Lung (tissue), 12 donors: ENCODE data around the gene RYK. TPM values are rescaled to one million over a fixed set of nuclear protein-coding genes. Genes with fewer than 3 reads are reported as not detected.

Source experiments
- ATAC-seq: fragments of 200-7000 bp; cut with Tn5 transposase; one replicate; pipeline ENCODE4 v1.9.1; 2020; ENCODE audit warnings: moderate number of reproducible peaks; ENCODE audit not compliant: insufficient read depth, low FRiP score
- DNase-seq, 3 donors: peaks; one replicate each; pipeline ENCODE4 v3.0.0-alpha.2; 2013 to 2017
- H3K27ac ChIP-seq, 2 donors: one replicate each; pipeline ENCODE4 v1.5.1; 2013; ENCODE audit warnings: mild to moderate bottlenecking in 2 of 2, moderate library complexity in 2 of 2, control low read depth in 1 of 2, inconsistent platforms in 1 of 2, low read depth in 1 of 2, low read length in 1 of 2
- H3K27me3 ChIP-seq, 3 donors: one replicate each; pipeline ENCODE4 v1.5.1; 2013; ENCODE audit warnings: low read length in 2 of 3; ENCODE audit not compliant: control insufficient read depth in 3 of 3, insufficient read depth in 3 of 3
- H3K36me3 ChIP-seq, 4 donors: one replicate each; pipeline ENCODE4 v1.5.1; 2013; ENCODE audit warnings: low read length in 4 of 4, mild to moderate bottlenecking in 1 of 4, moderate library complexity in 1 of 4; ENCODE audit not compliant: control insufficient read depth in 4 of 4, insufficient read depth in 4 of 4
- H3K4me1 ChIP-seq, 5 donors: one replicate each; pipeline ENCODE4 v1.5.1; 2013; ENCODE audit warnings: low read length in 5 of 5, mild to moderate bottlenecking in 2 of 5, moderate library complexity in 1 of 5; ENCODE audit not compliant: control insufficient read depth in 5 of 5, insufficient read depth in 5 of 5
- H3K4me3 ChIP-seq: one replicate; pipeline ENCODE4 v1.5.1; 2013; ENCODE audit warnings: mild to moderate bottlenecking, control low read depth, moderate library complexity
- H3K9ac ChIP-seq, 2 donors: one replicate each; pipeline ENCODE4 v1.5.1; 2013; ENCODE audit warnings: low read length in 2 of 2, control low read depth in 1 of 2; ENCODE audit not compliant: insufficient read depth in 1 of 2
- H3K9me3 ChIP-seq, 4 donors: one replicate each; pipeline ENCODE4 v1.5.1; 2013; ENCODE audit warnings: low read length in 3 of 4, mild to moderate bottlenecking in 1 of 4, moderate library complexity in 1 of 4; ENCODE audit not compliant: control insufficient read depth in 4 of 4, insufficient read depth in 3 of 4
- WGBS, 2 donors: extraction: QIAGEN DNeasy Blood & Tissue Kit; methylation state at CpG; one replicate each; pipeline ENCODE4 v1.1.7; 2013; 5-methylcytosine and 5-hydroxymethylcytosine counted together
- polyA plus RNA-seq, 2 donors: library from polyadenylated mRNA; stranded (reverse); fragments of 200-250 nt; gene quantifications; one replicate each; pipeline ENCODE4 v1.2.1, GENCODE V29; 2013
- total RNA-seq, 2 donors: library from RNA; depleted of rRNA in 1 of 2; stranded (reverse); fragments of >200 nt in 1 of 2; gene quantifications; one replicate each; pipeline ENCODE4 v1.2.1, GENCODE V29; 2014 to 2021
- TF ChIP-seq, protein P1 (sequence below): IDR thresholded peaks from 2 replicates; pipeline ENCODE4 v1.5.1; 2012; ENCODE audit warnings: mild to moderate bottlenecking; ENCODE audit errors: control extremely low read depth, extremely low read depth
- donor health status: control.
- donor health status: control.
- donor health status: Bipolar disorder and iron deficiency.
- donor health status: healthy.
- donor health status: DM: yes; HTN: yes; CAD: no.

Gene RYK
- total and polyA plus RNA-seq, 4 donors, result 22.1 to 132 (median 29.0) TPM

GRCh38 chr3:134161898-134162615 lies 88.6 kb downstream of the RYK start:
- TF ChIP-seq, protein P1, sequence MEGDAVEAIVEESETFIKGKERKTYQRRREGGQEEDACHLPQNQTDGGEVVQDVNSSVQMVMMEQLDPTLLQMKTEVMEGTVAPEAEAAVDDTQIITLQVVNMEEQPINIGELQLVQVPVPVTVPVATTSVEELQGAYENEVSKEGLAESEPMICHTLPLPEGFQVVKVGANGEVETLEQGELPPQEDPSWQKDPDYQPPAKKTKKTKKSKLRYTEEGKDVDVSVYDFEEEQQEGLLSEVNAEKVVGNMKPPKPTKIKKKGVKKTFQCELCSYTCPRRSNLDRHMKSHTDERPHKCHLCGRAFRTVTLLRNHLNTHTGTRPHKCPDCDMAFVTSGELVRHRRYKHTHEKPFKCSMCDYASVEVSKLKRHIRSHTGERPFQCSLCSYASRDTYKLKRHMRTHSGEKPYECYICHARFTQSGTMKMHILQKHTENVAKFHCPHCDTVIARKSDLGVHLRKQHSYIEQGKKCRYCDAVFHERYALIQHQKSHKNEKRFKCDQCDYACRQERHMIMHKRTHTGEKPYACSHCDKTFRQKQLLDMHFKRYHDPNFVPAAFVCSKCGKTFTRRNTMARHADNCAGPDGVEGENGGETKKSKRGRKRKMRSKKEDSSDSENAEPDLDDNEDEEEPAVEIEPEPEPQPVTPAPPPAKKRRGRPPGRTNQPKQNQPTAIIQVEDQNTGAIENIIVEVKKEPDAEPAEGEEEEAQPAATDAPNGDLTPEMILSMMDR, result no peak
- 94 to 95% methylated on average over 9 of the region's 9 CpGs for WGBS, 2 donors
- Histone ChIP-seq H3K4me3 (no peak overlapping the region), H3K27me3 (no peaks in the 10 kb centered on the region), H3K9me3 (no peaks in the 10 kb centered on the region), H3K27ac (no peak overlapping the region), H3K9ac (no peak overlapping the region), H3K36me3 (peaks cover 15 to 30% (median 20%) of the 10 kb centered on the region in 4 donors), H3K4me1 (no peaks in the 10 kb centered on the region)
- DNase-seq (no peak), ATAC-seq (no peak)

DNA sequence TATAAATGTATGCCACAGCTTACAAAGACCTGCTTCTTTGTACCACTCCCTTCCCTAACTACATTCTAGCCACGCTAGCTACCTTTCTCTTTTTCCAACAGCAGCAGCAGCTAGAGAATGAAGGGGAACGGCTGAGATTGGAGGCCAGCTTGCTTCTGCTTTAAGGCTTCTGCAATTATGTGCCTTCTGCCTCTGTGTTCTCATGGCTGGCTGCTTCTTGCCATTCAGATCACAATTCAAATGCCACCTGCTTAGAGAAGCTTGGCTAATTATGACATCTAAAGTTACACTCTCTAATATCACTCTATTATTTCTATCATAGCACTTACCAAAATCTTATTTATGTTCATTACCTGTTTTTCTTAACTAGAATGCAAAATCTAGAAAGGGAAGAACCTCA lies 95.2 kb downstream of the RYK start:
- ATAC-seq, result no peak
- no peak overlapping the region for H3K9ac ChIP-seq
- no peak for DNase-seq
- peaks cover 21 to 43% (median 29%) of the 10 kb centered on the region in 4 donors for H3K36me3 ChIP-seq
- H3K4me3 ChIP-seq, result no peak overlapping the region
- H3K27me3 ChIP-seq, result no peaks in the 10 kb centered on the region
- WGBS, 2 donors, result 72% methylated on average over 2 of the region's 2 CpGs
- H3K9me3 ChIP-seq, result no peaks in the 10 kb centered on the region
- peaks cover 0 to 2% (median 0%) of the 10 kb centered on the region in 5 donors for H3K4me1 ChIP-seq
- H3K27ac ChIP-seq, result no peak overlapping the region
- TF ChIP-seq, protein P1, result no peak

- Histone ChIP-seq H3K27ac (no peak overlapping the region), H3K4me1 (peaks cover 0 to 4% (median 0%) of the 10 kb centered on the region in 5 donors), H3K36me3 (peaks cover 17 to 42% (median 23%) of the 10 kb centered on the region in 4 donors), H3K9me3 (no peaks in the 10 kb centered on the region), H3K9ac (no peak overlapping the region), H3K27me3 (no peaks in the 10 kb centered on the region), H3K4me3 (no peak overlapping the region)
- WGBS, 2 donors, result 95 to 97% methylated on average over 13 of the region's 13 CpGs
- ATAC-seq, result no peak
- DNase-seq, result no peak
- TF ChIP-seq, protein P1, result no peak
These were observed 96.9 kb downstream of the RYK start for GRCh38 chr3:134153761-134154160.
